NB4 (cell line): ENCODE results near the gene MTHFD1L.

Experiments
- POLR2A ChIP-seq: IDR thresholded peaks from 2 replicates; pipeline ENCODE4 v1.6.1; 2011; ENCODE audit warnings: mild to moderate bottlenecking; ENCODE audit not compliant: insufficient read length; ENCODE audit errors: extremely low read depth
- TF ChIP-seq, protein P1 (sequence below): IDR thresholded peaks from one replicate; pipeline ENCODE4 v1.5.1; 2012; ENCODE audit warnings: low read depth, low read length
- TF ChIP-seq, protein P2 (sequence below): IDR thresholded peaks from 2 replicates; pipeline ENCODE4 v1.6.1; 2011; ENCODE audit warnings: low read depth, low read length

DNA sequence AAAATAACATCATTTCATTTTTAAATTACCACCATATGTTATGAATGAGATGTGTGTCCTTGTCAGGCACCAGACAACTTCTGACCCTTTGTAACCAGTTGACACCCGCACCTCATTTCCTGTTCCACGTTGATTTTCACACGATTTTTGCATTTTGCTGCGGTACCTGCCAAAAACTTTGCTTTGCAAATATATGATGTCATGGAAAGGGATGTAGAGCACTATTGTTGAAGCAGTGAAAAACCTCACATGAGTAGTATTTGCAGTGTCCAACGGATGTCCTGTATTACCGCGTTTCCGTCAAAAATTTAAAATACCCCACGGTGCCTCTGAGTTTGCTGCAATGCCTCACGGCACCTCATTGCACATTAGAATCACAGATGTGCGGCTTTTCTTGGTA, 115.6 kb downstream of the MTHFD1L start:
- TF ChIP-seq, protein P1, sequence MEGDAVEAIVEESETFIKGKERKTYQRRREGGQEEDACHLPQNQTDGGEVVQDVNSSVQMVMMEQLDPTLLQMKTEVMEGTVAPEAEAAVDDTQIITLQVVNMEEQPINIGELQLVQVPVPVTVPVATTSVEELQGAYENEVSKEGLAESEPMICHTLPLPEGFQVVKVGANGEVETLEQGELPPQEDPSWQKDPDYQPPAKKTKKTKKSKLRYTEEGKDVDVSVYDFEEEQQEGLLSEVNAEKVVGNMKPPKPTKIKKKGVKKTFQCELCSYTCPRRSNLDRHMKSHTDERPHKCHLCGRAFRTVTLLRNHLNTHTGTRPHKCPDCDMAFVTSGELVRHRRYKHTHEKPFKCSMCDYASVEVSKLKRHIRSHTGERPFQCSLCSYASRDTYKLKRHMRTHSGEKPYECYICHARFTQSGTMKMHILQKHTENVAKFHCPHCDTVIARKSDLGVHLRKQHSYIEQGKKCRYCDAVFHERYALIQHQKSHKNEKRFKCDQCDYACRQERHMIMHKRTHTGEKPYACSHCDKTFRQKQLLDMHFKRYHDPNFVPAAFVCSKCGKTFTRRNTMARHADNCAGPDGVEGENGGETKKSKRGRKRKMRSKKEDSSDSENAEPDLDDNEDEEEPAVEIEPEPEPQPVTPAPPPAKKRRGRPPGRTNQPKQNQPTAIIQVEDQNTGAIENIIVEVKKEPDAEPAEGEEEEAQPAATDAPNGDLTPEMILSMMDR: no peak
- TF ChIP-seq POLR2A: no peak
- TF ChIP-seq, protein P2, sequence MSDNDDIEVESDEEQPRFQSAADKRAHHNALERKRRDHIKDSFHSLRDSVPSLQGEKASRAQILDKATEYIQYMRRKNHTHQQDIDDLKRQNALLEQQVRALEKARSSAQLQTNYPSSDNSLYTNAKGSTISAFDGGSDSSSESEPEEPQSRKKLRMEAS: no peak
